Measurements from ENCODE around the gene TRAK1. TPM values are rescaled to one million over a fixed set of nuclear protein-coding genes. Genes with fewer than 3 reads are reported as not detected.

The TRAK1 gene, protein sequence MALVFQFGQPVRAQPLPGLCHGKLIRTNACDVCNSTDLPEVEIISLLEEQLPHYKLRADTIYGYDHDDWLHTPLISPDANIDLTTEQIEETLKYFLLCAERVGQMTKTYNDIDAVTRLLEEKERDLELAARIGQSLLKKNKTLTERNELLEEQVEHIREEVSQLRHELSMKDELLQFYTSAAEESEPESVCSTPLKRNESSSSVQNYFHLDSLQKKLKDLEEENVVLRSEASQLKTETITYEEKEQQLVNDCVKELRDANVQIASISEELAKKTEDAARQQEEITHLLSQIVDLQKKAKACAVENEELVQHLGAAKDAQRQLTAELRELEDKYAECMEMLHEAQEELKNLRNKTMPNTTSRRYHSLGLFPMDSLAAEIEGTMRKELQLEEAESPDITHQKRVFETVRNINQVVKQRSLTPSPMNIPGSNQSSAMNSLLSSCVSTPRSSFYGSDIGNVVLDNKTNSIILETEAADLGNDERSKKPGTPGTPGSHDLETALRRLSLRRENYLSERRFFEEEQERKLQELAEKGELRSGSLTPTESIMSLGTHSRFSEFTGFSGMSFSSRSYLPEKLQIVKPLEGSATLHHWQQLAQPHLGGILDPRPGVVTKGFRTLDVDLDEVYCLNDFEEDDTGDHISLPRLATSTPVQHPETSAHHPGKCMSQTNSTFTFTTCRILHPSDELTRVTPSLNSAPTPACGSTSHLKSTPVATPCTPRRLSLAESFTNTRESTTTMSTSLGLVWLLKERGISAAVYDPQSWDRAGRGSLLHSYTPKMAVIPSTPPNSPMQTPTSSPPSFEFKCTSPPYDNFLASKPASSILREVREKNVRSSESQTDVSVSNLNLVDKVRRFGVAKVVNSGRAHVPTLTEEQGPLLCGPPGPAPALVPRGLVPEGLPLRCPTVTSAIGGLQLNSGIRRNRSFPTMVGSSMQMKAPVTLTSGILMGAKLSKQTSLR
- total RNA-seq (10 to 100 TPM; 43.5 to 60.0 (median 49.0) TPM), polyA plus RNA-seq (10 to 100 TPM; 15.4 to 20.0 (median 17.1) TPM)
- long read RNA-seq, donor 1 = 0 reads
- long read RNA-seq, donor 2, partial matches to known transcripts = 5 of 5 reads
- long read RNA-seq, donor 2, other reads (novel, unspliced or antisense) = 0 of 5 reads

DNA sequence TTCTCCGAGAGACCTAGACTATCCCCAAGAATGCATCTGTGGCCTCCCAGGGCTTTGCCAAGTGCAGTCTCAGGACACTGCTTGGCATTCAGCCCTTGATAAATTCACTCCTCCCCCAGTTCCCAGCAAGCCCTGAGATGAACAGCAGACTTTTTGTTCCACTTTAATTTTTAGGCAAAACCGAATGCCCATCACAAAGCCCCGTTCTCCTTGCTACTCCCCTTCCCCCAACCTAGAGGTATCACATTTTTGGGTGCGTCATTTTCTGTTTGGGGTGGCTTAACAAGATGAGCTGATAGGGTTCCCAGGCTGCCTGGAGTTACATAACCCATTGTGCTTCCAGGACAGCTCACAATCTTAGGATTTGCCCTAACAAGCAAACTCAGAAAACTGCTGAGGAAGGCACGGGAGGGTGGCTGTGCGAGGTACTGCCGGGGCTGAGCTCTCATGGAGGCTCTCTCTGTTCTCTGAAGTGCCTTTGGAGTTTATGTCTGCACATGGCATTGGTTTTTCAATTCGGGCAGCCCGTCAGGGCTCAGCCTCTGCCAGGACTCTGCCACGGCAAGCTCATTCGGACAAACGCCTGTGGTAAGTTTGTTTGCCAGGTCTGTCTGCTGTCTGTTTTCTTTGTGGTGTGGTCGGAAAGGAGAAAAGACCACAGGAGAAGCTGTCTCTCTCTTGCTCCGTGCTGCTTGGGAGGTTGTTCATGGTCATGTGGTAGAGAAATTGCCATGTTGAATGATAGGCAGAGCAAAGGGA, at the start of gene TRAK1:
Gene TRAK1, plus strand, starts transcription at position 385 of the 759 bp plus-strand sequence. Its CDS starts 113 bp downstream, at position 498.
- H3K36me3 ChIP-seq = peaks cover 0 to 72% (median 15%) of the 10 kb centered on the region in 6 donors
- peaks cover 0 to 71% (median 22%) of the 10 kb centered on the region in 6 donors for H3K4me1 ChIP-seq
- 79 to 93% (median 80%) methylated on average over 13 to 14 of the region's 14 CpGs for WGBS, 5 donors
- intact Hi-C loops (cut with DNase I; ENCODE audit: low total_unique reads) = no loop called here
- no peak within 1 kb of the TSS for H3K4me3 ChIP-seq
- peak; percentile 39 for DNase-seq
- H3K27me3 ChIP-seq (replicated peaks in 1 of 7) = no peaks in the 10 kb centered on the region
- TF ChIP-seq POLR2AphosphoS5 (IDR thresholded peaks at IDR 0.05) (peak in 1 of 3 donors; percentile 9), POLR2A (IDR thresholded peaks at IDR 0.05) (no peak)
- peaks cover 0 to 9% (median 2%) of the 10 kb centered on the region in 8 donors for H3K9me3 ChIP-seq
- peak within 1 kb of the TSS in 5 of 8 donors; percentile 26 to 58 (median 47) for H3K27ac ChIP-seq

DNA sequence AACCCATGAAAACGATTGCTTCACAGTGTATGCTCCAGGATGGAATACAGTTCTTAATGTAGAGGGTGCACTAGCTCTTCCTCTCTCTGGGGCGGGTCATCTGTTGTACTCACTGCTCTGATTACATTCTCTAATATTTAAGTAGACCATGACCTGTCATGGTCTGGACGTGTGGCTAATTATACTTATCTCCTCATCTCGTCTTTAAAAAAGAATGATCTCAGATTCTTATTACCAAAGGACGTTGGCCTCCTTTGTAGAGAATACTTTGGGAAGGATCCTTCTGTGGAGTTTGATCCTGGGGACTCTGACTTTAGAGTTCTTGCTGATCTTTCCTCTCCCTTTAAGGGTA, 48.4 kb upstream of the TRAK1 start:
- Histone ChIP-seq H3K27me3 (replicated peaks in 1 of 7) (no peaks in the 10 kb centered on the region), H3K27ac (peak overlapping the region in 5 of 8 donors; percentile 27 to 60 (median 31)), H3K36me3 (no peaks in the 10 kb centered on the region), H3K4me3 (no peak overlapping the region), H3K9me3 (no peaks in the 10 kb centered on the region), H3K4me1 (peaks cover 6 to 96% (median 64%) of the 10 kb centered on the region in 6 donors)
- TF ChIP-seq, protein P1, sequence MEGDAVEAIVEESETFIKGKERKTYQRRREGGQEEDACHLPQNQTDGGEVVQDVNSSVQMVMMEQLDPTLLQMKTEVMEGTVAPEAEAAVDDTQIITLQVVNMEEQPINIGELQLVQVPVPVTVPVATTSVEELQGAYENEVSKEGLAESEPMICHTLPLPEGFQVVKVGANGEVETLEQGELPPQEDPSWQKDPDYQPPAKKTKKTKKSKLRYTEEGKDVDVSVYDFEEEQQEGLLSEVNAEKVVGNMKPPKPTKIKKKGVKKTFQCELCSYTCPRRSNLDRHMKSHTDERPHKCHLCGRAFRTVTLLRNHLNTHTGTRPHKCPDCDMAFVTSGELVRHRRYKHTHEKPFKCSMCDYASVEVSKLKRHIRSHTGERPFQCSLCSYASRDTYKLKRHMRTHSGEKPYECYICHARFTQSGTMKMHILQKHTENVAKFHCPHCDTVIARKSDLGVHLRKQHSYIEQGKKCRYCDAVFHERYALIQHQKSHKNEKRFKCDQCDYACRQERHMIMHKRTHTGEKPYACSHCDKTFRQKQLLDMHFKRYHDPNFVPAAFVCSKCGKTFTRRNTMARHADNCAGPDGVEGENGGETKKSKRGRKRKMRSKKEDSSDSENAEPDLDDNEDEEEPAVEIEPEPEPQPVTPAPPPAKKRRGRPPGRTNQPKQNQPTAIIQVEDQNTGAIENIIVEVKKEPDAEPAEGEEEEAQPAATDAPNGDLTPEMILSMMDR (IDR thresholded peaks at IDR 0.05 in 8 of 11, conservative IDR thresholded peaks at IDR 0.05 in 3 of 11) = no peak
- TF ChIP-seq POLR2A (IDR thresholded peaks at IDR 0.05) = no peak
- no peak for TF ChIP-seq POLR2AphosphoS5 (IDR thresholded peaks at IDR 0.05)
- intact Hi-C loops (cut with DNase I; ENCODE audit: low total_unique reads) = no loop called here
- WGBS, 5 donors = 53 to 74% (median 59%) methylated on average over 5 of the region's 5 CpGs
- no peak for DNase-seq

DNA sequence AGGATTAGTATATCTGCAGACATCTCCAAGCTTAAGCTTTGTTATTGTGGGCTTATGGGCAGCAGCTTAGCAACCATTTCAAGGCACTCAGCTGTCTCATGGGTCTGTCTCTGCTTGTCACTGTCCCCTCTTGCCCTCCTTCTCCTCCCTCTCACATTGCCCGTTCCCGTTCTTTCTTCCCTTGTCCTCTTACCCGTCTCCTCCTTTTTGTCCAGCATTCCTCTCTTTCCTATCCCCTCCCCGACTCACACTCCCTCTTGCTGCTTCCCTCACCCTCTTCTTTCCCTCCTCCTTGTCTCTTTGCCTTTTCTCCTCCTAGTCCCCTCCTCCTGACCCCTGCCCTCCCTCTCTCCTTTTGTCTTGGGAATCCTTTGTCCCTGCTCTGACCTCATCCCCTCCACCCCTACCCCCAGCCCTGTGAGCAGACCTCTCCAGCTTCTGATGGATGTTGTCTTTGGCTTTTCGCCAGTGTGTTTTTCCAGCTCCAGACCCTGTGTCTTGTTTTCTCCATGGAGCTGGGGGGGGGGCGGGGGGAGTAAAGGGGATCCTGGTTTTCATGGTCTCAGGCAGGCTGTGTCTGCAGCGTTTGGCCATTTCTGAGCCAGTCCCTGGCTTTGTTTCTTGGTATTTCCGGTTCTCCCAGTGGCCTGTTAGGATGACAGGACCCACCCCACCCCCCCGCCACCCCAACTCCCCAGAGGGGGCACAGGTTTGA, 47.9 kb upstream of the TRAK1 start:
- no peaks in the 10 kb centered on the region for H3K27me3 ChIP-seq (replicated peaks in 1 of 7)
- 69 to 83% (median 72%) methylated on average over 9 of the region's 9 CpGs for WGBS, 5 donors
- H3K27ac ChIP-seq = peak overlapping the region in 6 of 8 donors; percentile 8 to 60 (median 30)
- no peaks in the 10 kb centered on the region for H3K9me3 ChIP-seq
- H3K36me3 ChIP-seq = no peaks in the 10 kb centered on the region
- H3K4me3 ChIP-seq = no peak overlapping the region
- peaks cover 6 to 96% (median 66%) of the 10 kb centered on the region in 6 donors for H3K4me1 ChIP-seq
- TF ChIP-seq POLR2A (IDR thresholded peaks at IDR 0.05) = no peak
- TF ChIP-seq, protein P1 (IDR thresholded peaks at IDR 0.05 in 8 of 11, conservative IDR thresholded peaks at IDR 0.05 in 3 of 11) = no peak
- no peak for TF ChIP-seq POLR2AphosphoS5 (IDR thresholded peaks at IDR 0.05)
- intact Hi-C loops (cut with DNase I; ENCODE audit: low total_unique reads) = no loop called here
- no peak for DNase-seq
